HepG2 (cell line): Measurements from ENCODE around the gene NXPE3. TPM values are rescaled to one million over a fixed set of nuclear protein-coding genes. Genes with fewer than 3 reads are reported as not detected.

Experiments used
- ATAC-seq: fragments of 200-7000 bp; cut with Tn5 transposase; 3 replicates; pipeline ENCODE4 v1.9.1; 2020; ENCODE audit warnings: mild to moderate bottlenecking, moderate library complexity
- BruUV-seq: library from RNA; stranded (reverse); fragments of 400-500 nt; replicated peaks from 2 replicates; lab custom pipeline; 2021; lab: Mats Ljungman, UMichigan
- CTCF ChIA-PET: fragments of 300-600 bp; formaldehyde crosslinking; extraction: SDS; loops from one replicate; lab custom pipeline; 2021; ENCODE audit warnings: low total read pairs, inconsistent platforms, low intra/inter-chr PET ratio; lab: Yijun Ruan, JAX
- POLR2A ChIA-PET: fragments of 350-600 bp; sonication (Branson Sonifier 250); formaldehyde crosslinking; loops from one replicate; lab custom pipeline; 2020; ENCODE audit warnings: antibody characterized with exemption, inconsistent platforms; lab: Yijun Ruan, JAX
- DNase-seq: peaks from one replicate; pipeline ENCODE4 v3.0.0-alpha.2; 2015; ENCODE audit warnings: low spot score
- FAIRE-seq: peaks from 3 replicates; lab custom pipeline; 2011; peaks lifted over from hg19 to GRCh38; lab: Jason Lieb, UNC
- H2AFZ ChIP-seq: one replicate; pipeline ENCODE4 v1.6.1; 2011; ENCODE audit warnings: low read length, inconsistent platforms
- H3K27ac ChIP-seq: fragments of 300-600 bp; 3 replicates; pipeline ENCODE4 v1.8.0; 2011; ENCODE audit warnings: mixed run types, mild to moderate bottlenecking, mixed read lengths, low read length, inconsistent platforms; ENCODE audit not compliant: insufficient read depth; ENCODE audit errors: extremely low read length
- H3K27me3 ChIP-seq, 2 experiments: fragments of 200-600 bp in 1 of 2; 2 replicates in 1 of 2; 3 replicates in 1 of 2; pipeline versions ENCODE4 v1.6.0 to v1.8.0; 2011; ENCODE audit warnings: low read length in 2 of 2, mild to moderate bottlenecking in 2 of 2, moderate library complexity in 2 of 2, inconsistent platforms in 1 of 2; ENCODE audit not compliant: insufficient read depth in 2 of 2, control insufficient read depth in 1 of 2
- H3K36me3 ChIP-seq, 2 experiments: fragments of 200-600 bp in 1 of 2; replicated peaks in 1 of 2; 2 replicates in 1 of 2; 3 replicates in 1 of 2; pipeline versions ENCODE4 v1.5.1 to v1.8.0; 2011; ENCODE audit warnings: low read length in 2 of 2, inconsistent platforms in 1 of 2; ENCODE audit not compliant: insufficient read depth in 2 of 2, control insufficient read depth in 1 of 2
- H3K4me1 ChIP-seq: 2 replicates; pipeline ENCODE4 v1.5.1; 2012; ENCODE audit warnings: low read length, inconsistent platforms; ENCODE audit not compliant: insufficient read depth
- H3K4me2 ChIP-seq: 2 replicates; pipeline ENCODE4 v1.6.0; 2011; ENCODE audit warnings: low read depth, low read length, inconsistent platforms
- H3K4me3 ChIP-seq, 3 experiments: fragments of 200-600 bp in 1 of 3; sonication (generic), shearing (Covaris generic) in 1 of 3; replicated peaks in 1 of 3; 2 replicates each; pipeline ENCODE4 v1.5.1; 2011 to 2016; ENCODE audit warnings: low read length in 3 of 3, inconsistent platforms in 2 of 3, low read depth in 2 of 3, mild to moderate bottlenecking in 2 of 3, control low read depth in 1 of 3, mixed read lengths in 1 of 3; ENCODE audit not compliant: insufficient read depth in 1 of 3
- H3K79me2 ChIP-seq: one replicate; pipeline ENCODE4 v1.6.1; 2011; ENCODE audit warnings: low read length, inconsistent platforms; ENCODE audit not compliant: insufficient read depth
- H3K9ac ChIP-seq: 2 replicates; pipeline ENCODE4 v1.6.0; 2011; ENCODE audit warnings: mild to moderate bottlenecking, low read depth, low read length, inconsistent platforms; ENCODE audit not compliant: insufficient read depth
- H3K9me3 ChIP-seq: 2 replicates; pipeline ENCODE4 v1.5.1; 2012; ENCODE audit warnings: mild to moderate bottlenecking, low read length
- H4K20me1 ChIP-seq: 2 replicates; pipeline ENCODE4 v1.6.0; 2011; ENCODE audit warnings: inconsistent platforms, mild to moderate bottlenecking, low read length, moderate library complexity; ENCODE audit not compliant: insufficient read depth
- ATF3 ChIP-seq: sonication (generic); formaldehyde crosslinking; IDR thresholded peaks from 2 replicates; pipeline ENCODE4 v1.4.0; 2020; ENCODE audit warnings: missing genetic modification reagents
- CCAR2 ChIP-seq: fragments of 200-400 bp; formaldehyde crosslinking; optimal IDR thresholded peaks from 2 replicates; pipeline ENCODE3; 2018; ENCODE audit warnings: low read depth, mild to moderate bottlenecking, low read length, moderate library complexity
- DMAP1 ChIP-seq: IDR thresholded peaks from 2 replicates; pipeline ENCODE4 v1.6.1; 2016
- FOSL1 ChIP-seq: sonication (generic); formaldehyde crosslinking; IDR thresholded peaks from 2 replicates; pipeline ENCODE4 v1.9.0; 2021; ENCODE audit warnings: missing genetic modification reagents, borderline replicate concordance
- GRHL1 ChIP-seq: sonication (generic); formaldehyde crosslinking; conservative IDR thresholded peaks from 2 replicates; pipeline ENCODE4 v1.8.0; 2022; ENCODE audit warnings: missing genetic modification reagents
- IKZF5 ChIP-seq: IDR thresholded peaks from 2 replicates; pipeline ENCODE4 v1.6.1; 2018; ENCODE audit warnings: missing genetic modification reagents, mild to moderate bottlenecking, missing compliant biosample characterization
- MAFK ChIP-seq, 2 experiments: IDR thresholded peaks in 1 of 2; conservative IDR thresholded peaks in 1 of 2; 2 replicates each; pipeline ENCODE4 v1.6.1; 2011; ENCODE audit warnings: improper control_type of control experiment in 2 of 2, low read length in 2 of 2
- NRL ChIP-seq: sonication (generic); formaldehyde crosslinking; IDR thresholded peaks from 2 replicates; pipeline ENCODE4 v1.5.0; 2020; ENCODE audit warnings: missing genetic modification reagents, mild to moderate bottlenecking, moderate library complexity, borderline replicate concordance
- POGZ ChIP-seq: sonication (generic); formaldehyde crosslinking; IDR thresholded peaks from 2 replicates; pipeline ENCODE4 v1.4.0; 2020; ENCODE audit warnings: mild to moderate bottlenecking, missing genetic modification reagents
- SCMH1 ChIP-seq: sonication (generic); formaldehyde crosslinking; IDR thresholded peaks from 2 replicates; pipeline ENCODE4 v1.9.0; 2021; ENCODE audit warnings: missing genetic modification reagents, mild to moderate bottlenecking, borderline replicate concordance
- TGIF2 ChIP-seq: IDR thresholded peaks from 2 replicates; pipeline ENCODE4 v1.6.1; 2016; ENCODE audit warnings: control low read depth, missing compliant biosample characterization
- ZBTB33 ChIP-seq: sonication (generic); formaldehyde crosslinking; IDR thresholded peaks from 2 replicates; pipeline ENCODE4 v1.4.0; 2020; ENCODE audit warnings: missing genetic modification reagents
- ZIK1 ChIP-seq: sonication (generic); formaldehyde crosslinking; IDR thresholded peaks from 2 replicates; pipeline ENCODE4 v1.5.0; 2020; ENCODE audit warnings: mild to moderate bottlenecking, low read depth, missing genetic modification reagents, borderline replicate concordance
- ZMAT3 ChIP-seq: sonication (generic); formaldehyde crosslinking; conservative IDR thresholded peaks from 2 replicates; pipeline ENCODE4 v1.7.0; 2021; ENCODE audit warnings: missing genetic modification reagents
- ZNF230 ChIP-seq: sonication (generic); formaldehyde crosslinking; IDR thresholded peaks from 2 replicates; pipeline ENCODE4 v1.4.0; 2020; ENCODE audit warnings: mild to moderate bottlenecking, missing genetic modification reagents
- ZNF430 ChIP-seq: sonication (generic); formaldehyde crosslinking; IDR thresholded peaks from 2 replicates; pipeline ENCODE4 v1.9.0; 2021; ENCODE audit warnings: mild to moderate bottlenecking, missing genetic modification reagents
- ZNF558 ChIP-seq: sonication (generic); formaldehyde crosslinking; IDR thresholded peaks from 2 replicates; pipeline ENCODE4 v1.9.0; 2022; ENCODE audit warnings: mild to moderate bottlenecking, missing genetic modification reagents, borderline replicate concordance
- ZNF777 ChIP-seq: sonication (generic); formaldehyde crosslinking; IDR thresholded peaks from 2 replicates; pipeline ENCODE4 v1.4.0; 2020; ENCODE audit warnings: missing genetic modification reagents
- ZXDC ChIP-seq: sonication (generic); formaldehyde crosslinking; IDR thresholded peaks from 2 replicates; pipeline ENCODE4 v1.5.0; 2020; ENCODE audit warnings: mild to moderate bottlenecking, missing genetic modification reagents
- WGBS: methylation state at CpG from one replicate; pipeline ENCODE4 v1.1.6; 2017; ENCODE audit warnings: low lambda C conversion rate; 5-methylcytosine and 5-hydroxymethylcytosine counted together
- in situ Hi-C: cut with HindIII; loops from 2 replicates; pipeline ENCODE4 v1.10.0; 2017; ENCODE audit warnings: low pct_unique_long_range_greater_than_20kb; ENCODE audit not compliant: extremely low pct_ligation_motif_present
- intact Hi-C: fragments of 100-400 bp; cut with micrococcal nuclease; formaldehyde crosslinking; loops from one replicate; pipeline ENCODE4 v1.10.0; 2022; ENCODE audit not compliant: unreplicated experiment
- polyA plus RNA-seq, 8 experiments: library from polyadenylated mRNA; depleted of rRNA in 3 of 8; stranded (reverse) in 7 of 8; unstranded in 1 of 8; fragments of >200 nt; fragmentation: Illumina TruSeq in 4 of 8; extraction: Trizol in 4 of 8; gene quantifications; 2 replicates each; pipeline versions ENCODE4 v1.2.1 to v1.2.3, GENCODE V29; 2011 to 2016; ENCODE audit warnings: low read depth in 4 of 8, missing spikeins in 1 of 8, mixed read lengths in 1 of 8; ENCODE audit not compliant: insufficient read depth in 1 of 8
- total RNA-seq, 5 experiments: library from RNA; depleted of rRNA; stranded (reverse); fragments of >200 nt; fragmentation: Illumina TruSeq; extraction: Trizol; gene quantifications; 2 replicates each; pipeline ENCODE4 v1.2.3, GENCODE V29; 2016; ENCODE audit warnings: low read depth in 1 of 5

Gene NXPE3
- total and polyA plus RNA-seq, 2 of the 13 experiments (the other 11 are each of a cell fraction or from before 2014, with no cell fraction given), result 3.5 to 4.7 TPM

- WGBS, result 93% methylated on average over 6 of the region's 6 CpGs
- TF ChIP-seq DMAP1 (no peak), GRHL1 (CRISPR knock-in tag) (no peak), ZIK1 (no peak), ZNF430 (no peak), CCAR2 (no peak), ZBTB33 (no peak), ZNF558 (CRISPR knock-in tag) (no peak), FOSL1 (no peak), MAFK (conservative IDR thresholded peaks at IDR 0.05 in 1 of 2, IDR thresholded peaks at IDR 0.05 in 1 of 2; ENCODE audit: low read length in 2 of 2) (no peak), ZNF777 (no peak), POGZ (CRISPR knock-in tag) (no peak), ZMAT3 (CRISPR knock-in tag) (no peak), ZXDC (no peak), TGIF2 (CRISPR knock-in tag) (no peak), ATF3 (no peak), SCMH1 (CRISPR knock-in tag) (no peak), IKZF5 (CRISPR knock-in tag) (no peak), NRL (CRISPR knock-in tag) (no peak), ZNF230 (CRISPR knock-in tag) (no peak)
Measured at GRCh38 chr3:101758224-101758623, 20.8 kb upstream of the NXPE3 start.

More at GRCh38 chr3:101758224-101758623, 20.8 kb upstream of the NXPE3 start:
- H3K9me3 ChIP-seq, result no peaks in the 10 kb centered on the region
- H3K27me3 ChIP-seq, result no peaks in the 10 kb centered on the region
- ATAC-seq (no peak), DNase-seq (no peak), FAIRE-seq (no peak)
- POLR2A ChIA-PET, result no interaction called here
- H3K36me3 ChIP-seq, result peaks cover 4 to 20% of the 10 kb centered on the region in 2 experiments
- no peak overlapping the region for H3K27ac ChIP-seq
- H3K9ac ChIP-seq, result no peak overlapping the region
- no peaks in the 10 kb centered on the region for H3K4me1 ChIP-seq
- CTCF ChIA-PET, result no interaction called here
- intact Hi-C loops, result no loop called here
- H3K4me3 ChIP-seq, result no peak overlapping the region
- in situ Hi-C loops, result no loop called here
- BruUV-seq, result no TSS peak
- H2AFZ ChIP-seq, result no peak overlapping the region
- no peak overlapping the region for H3K4me2 ChIP-seq
- H4K20me1 ChIP-seq, result no peaks in the 10 kb centered on the region
- H3K79me2 ChIP-seq, result no peaks in the 10 kb centered on the region
